DMS153 treated with DMSO at 0.1 percent for 48 hours (cell line): Measurements from ENCODE around the gene KRTAP2-3.
"Not testable (repeated sequence)": the region's sequence is repeated elsewhere in the genome, so short reads cannot be mapped to it uniquely, and the experiment has no call there.

Experiments
- DNase-seq: peaks from one replicate; lab custom pipeline; 2025; ENCODE audit not compliant: unreplicated experiment; lab: John Stamatoyannopoulos, UW

Gene KRTAP2-3

GRCh38 chr17:41060052-41060604, at the start of gene KRTAP2-3:
KRTAP2-3 (minus strand) TSS chr17:41060114; CDS start chr17:41060050, 64 bp downstream.
- no peak for DNase-seq

GRCh38 chr17:41108728-41109386, 48.9 kb upstream of the KRTAP2-3 start:
- not testable (repeated sequence) for DNase-seq

- no peak for DNase-seq
Measured at GRCh38 chr17:41107941-41108450, 48.1 kb upstream of the KRTAP2-3 start.

- DNase-seq, result not testable (repeated sequence)
Measured at GRCh38 chr17:41105347-41105746, 45.4 kb upstream of the KRTAP2-3 start, which contains the start of gene KRTAP4-9. KRTAP4-9 (plus strand) TSS chr17:41105389; CDS start chr17:41105389, 0 bp downstream.

GRCh38 chr17:41104386-41105038, 44.6 kb upstream of the KRTAP2-3 start:
- DNase-seq, result not testable (repeated sequence)

- DNase-seq, result no peak
Measured at GRCh38 chr17:41103896-41104295, 44.0 kb upstream of the KRTAP2-3 start.

- no peak for DNase-seq
Measured at GRCh38 chr17:41101586-41102259, 41.8 kb upstream of the KRTAP2-3 start, which contains the start of gene KRTAP4-16. KRTAP4-16 (minus strand) TSS chr17:41102209; CDS start chr17:41102209, 0 bp downstream.

- DNase-seq, result not testable (repeated sequence)
Measured at GRCh38 chr17:41099682-41100480, 40.0 kb upstream of the KRTAP2-3 start.

- DNase-seq, result no peak
Measured at GRCh38 chr17:41098481-41098880, 38.6 kb upstream of the KRTAP2-3 start.

GRCh38 chr17:41098042-41098441, 38.1 kb upstream of the KRTAP2-3 start, which contains the start of gene KRTAP4-8:
KRTAP4-8 (minus strand) TSS chr17:41098142; CDS start chr17:41098084, 58 bp downstream.
- no peak for DNase-seq

GRCh38 chr17:41096055-41096454, 36.1 kb upstream of the KRTAP2-3 start:
- no peak for DNase-seq

- not testable (repeated sequence) for DNase-seq
Measured at GRCh38 chr17:41088760-41089352, 28.9 kb upstream of the KRTAP2-3 start.

GRCh38 chr17:41084100-41084856, 24.4 kb upstream of the KRTAP2-3 start, which contains the start of gene KRTAP4-7:
KRTAP4-7 (plus strand) TSS chr17:41084150; CDS start chr17:41084207, 57 bp downstream.
- not testable (repeated sequence) for DNase-seq

- not testable (repeated sequence) for DNase-seq
Measured at GRCh38 chr17:41083427-41083826, 23.5 kb upstream of the KRTAP2-3 start.

- no peak for DNase-seq
Measured at GRCh38 chr17:41082626-41083025, 22.7 kb upstream of the KRTAP2-3 start.

- DNase-seq, result no peak
Measured at GRCh38 chr17:41076788-41077187, 16.9 kb upstream of the KRTAP2-3 start.

GRCh38 chr17:41073676-41074075, 13.8 kb upstream of the KRTAP2-3 start:
- no peak for DNase-seq

- no peak for DNase-seq
Measured at GRCh38 chr17:41071606-41072360, 11.9 kb upstream of the KRTAP2-3 start.
